ENCODE data around the gene CD81.

DNA sequence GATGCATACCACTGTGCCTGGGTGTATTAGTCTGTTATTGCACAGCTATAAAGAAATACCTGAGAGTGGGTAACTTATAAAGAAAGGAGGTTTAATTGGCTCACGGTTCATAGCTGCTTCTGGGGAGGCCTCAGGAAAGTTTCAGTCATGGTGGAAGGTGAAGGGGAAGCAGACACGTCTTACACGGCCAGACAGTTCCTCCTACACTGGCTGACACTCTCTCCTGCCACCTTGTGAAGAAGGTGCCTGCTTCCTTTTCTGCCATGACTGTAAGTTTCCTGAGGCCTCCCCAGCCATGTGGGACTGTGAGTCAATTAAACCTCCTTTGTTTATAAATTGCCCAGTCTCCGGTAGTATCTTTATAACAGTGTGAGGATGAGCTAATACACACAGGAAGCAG is 33.6 kb upstream of the CD81 start:
- TF ChIP-seq POLR2AphosphoS5 (IDR thresholded peaks at IDR 0.05) (no peak), CTCF (IDR thresholded peaks at IDR 0.05) (no peak), POLR2A (IDR thresholded peaks at IDR 0.05) (no peak)
